Iris pigment epithelial cell (primary cell): ENCODE measurements around the gene GNAZ.

Experiments used
- DNase-seq: peaks from one replicate; pipeline ENCODE4 v3.0.0-alpha.2; 2011; ENCODE audit warnings: low read depth

Gene GNAZ

GRCh38 chr22:23093051-23093788, 22.9 kb downstream of the GNAZ start:
- DNase-seq, result no peak

GRCh38 chr22:23094260-23094659, 23.9 kb downstream of the GNAZ start:
- DNase-seq, result no peak

GRCh38 chr22:23094695-23095681, 24.7 kb downstream of the GNAZ start:
- DNase-seq, result no peak

GRCh38 chr22:23095733-23096342, 25.5 kb downstream of the GNAZ start:
- DNase-seq, result no peak

GRCh38 chr22:23097412-23098229, 27.3 kb downstream of the GNAZ start:
- no peak for DNase-seq

- no peak for DNase-seq
Observed at GRCh38 chr22:23098230-23098705, 27.9 kb downstream of the GNAZ start.

GRCh38 chr22:23098718-23099530, 28.6 kb downstream of the GNAZ start:
- DNase-seq, result no peak

GRCh38 chr22:23099531-23099804, 29.1 kb downstream of the GNAZ start:
- DNase-seq, result no peak

- DNase-seq, result no peak
Observed at GRCh38 chr22:23100124-23100801, 29.9 kb downstream of the GNAZ start.

- no peak for DNase-seq
Observed at GRCh38 chr22:23101524-23101923, 31.2 kb downstream of the GNAZ start.

- DNase-seq, result no peak
Observed at GRCh38 chr22:23102002-23102655, 31.8 kb downstream of the GNAZ start.

GRCh38 chr22:23102776-23103175, 32.5 kb downstream of the GNAZ start:
- no peak for DNase-seq

- DNase-seq, result no peak
Observed at GRCh38 chr22:23103199-23103954, 33.1 kb downstream of the GNAZ start.

GRCh38 chr22:23104187-23104971, 34.1 kb downstream of the GNAZ start:
- DNase-seq, result no peak

GRCh38 chr22:23105304-23105703, 35.0 kb downstream of the GNAZ start:
- DNase-seq, result no peak

GRCh38 chr22:23105919-23106318, 35.6 kb downstream of the GNAZ start:
- no peak for DNase-seq

GRCh38 chr22:23106344-23106743, 36.0 kb downstream of the GNAZ start:
- DNase-seq, result no peak

GRCh38 chr22:23106906-23107367, 36.6 kb downstream of the GNAZ start:
- DNase-seq, result no peak
